IPS-18a (cell line): Measurements from ENCODE around the gene GMNC.
A peak's percentile ranks its signal among the peaks of the same experiment; 100 is the strongest.
"Not testable (repeated sequence)": the region's sequence is repeated elsewhere in the genome, so short reads cannot be mapped to it uniquely, and the experiment has no call there.

Experiments
- H3K27ac ChIP-seq: one replicate; pipeline ENCODE4 v1.5.1; 2013; ENCODE audit warnings: low read length
- H3K27me3 ChIP-seq: one replicate; pipeline ENCODE4 v1.6.1; 2013; ENCODE audit warnings: mild to moderate bottlenecking, low read length; ENCODE audit not compliant: control insufficient read depth, insufficient read depth
- H3K36me3 ChIP-seq: one replicate; pipeline ENCODE4 v1.6.1; 2013; ENCODE audit warnings: low read depth, low read length; ENCODE audit not compliant: control insufficient read depth
- H3K4me1 ChIP-seq: one replicate; pipeline ENCODE4 v1.6.1; 2013; ENCODE audit warnings: low read depth, low read length; ENCODE audit not compliant: control insufficient read depth
- H3K4me3 ChIP-seq: one replicate; pipeline ENCODE4 v1.5.1; 2013; ENCODE audit warnings: low read length
- H3K9ac ChIP-seq: one replicate; pipeline ENCODE4 v1.6.1; 2013; ENCODE audit warnings: mild to moderate bottlenecking, low read length, moderate library complexity
- H3K9me3 ChIP-seq: one replicate; pipeline ENCODE4 v1.6.1; 2013; ENCODE audit warnings: low read depth, low read length; ENCODE audit not compliant: control insufficient read depth

Gene GMNC

GRCh38 chr3:190862209-190863118, at the start of gene GMNC:
Gene GMNC (minus strand): TSS chr3:190862694. CDS start chr3:190862615, 79 bp downstream.
- Histone ChIP-seq H3K36me3 (no peaks in the 10 kb centered on the region), H3K9me3 (no peaks in the 10 kb centered on the region), H3K4me1 (peaks cover 7% of the 10 kb centered on the region), H3K4me3 (peak within 1 kb of the TSS; percentile 87), H3K9ac (peak within 1 kb of the TSS; percentile 33), H3K27me3 (peaks cover 50% of the 10 kb centered on the region), H3K27ac (no peak within 1 kb of the TSS)

GRCh38 chr3:190911382-190911781, 48.9 kb upstream of the GMNC start:
- Histone ChIP-seq H3K27ac (no peak overlapping the region), H3K9me3 (no peaks in the 10 kb centered on the region), H3K9ac (no peak overlapping the region), H3K36me3 (no peaks in the 10 kb centered on the region), H3K4me1 (peaks cover 6% of the 10 kb centered on the region), H3K27me3 (no peaks in the 10 kb centered on the region), H3K4me3 (no peak overlapping the region)

DNA sequence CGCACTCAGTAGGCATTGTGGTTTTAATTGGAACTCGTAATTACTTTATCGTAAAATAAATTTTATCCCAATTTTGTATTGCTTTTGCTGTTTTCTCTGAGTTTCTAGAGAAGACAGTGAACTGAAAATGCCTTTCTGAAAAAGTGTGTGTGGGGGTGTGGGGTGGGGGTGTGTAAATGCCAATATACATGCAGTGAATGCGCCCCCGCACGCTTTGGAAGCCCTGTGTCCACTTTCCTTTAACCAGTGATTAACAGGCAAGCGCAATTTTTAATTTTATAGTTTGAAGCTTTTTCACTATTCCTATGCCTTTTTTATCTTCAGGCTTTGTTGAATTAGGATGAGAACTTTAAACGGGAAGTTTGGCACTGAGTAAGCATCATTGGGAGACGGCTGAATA, 47.4 kb upstream of the GMNC start:
- Histone ChIP-seq H3K9me3 (no peaks in the 10 kb centered on the region), H3K27me3 (no peaks in the 10 kb centered on the region), H3K36me3 (no peaks in the 10 kb centered on the region), H3K4me1 (peaks cover 6% of the 10 kb centered on the region), H3K27ac (no peak overlapping the region), H3K9ac (no peak overlapping the region), H3K4me3 (no peak overlapping the region)

DNA sequence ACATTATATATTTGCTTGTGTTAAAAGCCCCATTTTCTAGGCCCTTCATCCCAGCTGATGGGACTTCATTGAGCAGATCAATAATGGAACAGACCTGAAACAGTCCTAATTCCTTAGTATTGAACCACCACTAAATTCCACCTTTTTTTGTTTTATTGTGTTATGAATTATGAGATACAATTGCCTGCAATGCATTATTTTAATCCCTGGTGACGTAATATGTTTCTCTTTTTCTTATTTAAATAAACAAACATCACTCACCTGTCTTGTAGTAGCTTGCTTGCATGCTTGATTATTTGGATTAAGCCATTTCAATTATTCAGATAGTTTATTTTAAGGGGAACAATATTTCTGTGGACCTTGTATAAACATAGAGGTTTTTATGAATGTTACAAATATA, 40.7 kb upstream of the GMNC start:
- H3K36me3 ChIP-seq = no peaks in the 10 kb centered on the region
- H3K9me3 ChIP-seq = peaks cover 6% of the 10 kb centered on the region
- no peaks in the 10 kb centered on the region for H3K4me1 ChIP-seq
- no peak overlapping the region for H3K9ac ChIP-seq
- H3K27ac ChIP-seq = no peak overlapping the region
- H3K4me3 ChIP-seq = no peak overlapping the region
- no peaks in the 10 kb centered on the region for H3K27me3 ChIP-seq

DNA sequence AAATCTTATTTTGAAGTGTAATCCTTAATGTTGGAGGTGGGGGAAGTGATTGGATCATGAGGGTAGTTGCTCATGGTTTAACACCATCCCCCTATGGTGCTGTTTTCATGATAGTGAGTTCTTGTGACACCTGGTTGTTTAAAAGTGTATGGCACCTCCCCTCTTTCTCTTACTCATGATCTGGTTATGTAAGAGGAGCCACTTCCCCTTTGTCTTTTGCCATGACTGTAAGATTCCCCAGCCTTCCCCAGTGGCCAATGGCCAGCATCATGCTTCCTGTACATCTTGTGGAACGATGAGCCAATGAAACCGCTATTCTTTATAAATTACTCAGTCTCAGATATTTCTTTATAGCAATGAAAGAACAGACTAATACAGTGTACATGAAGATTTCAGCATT, 39.8 kb upstream of the GMNC start:
- Histone ChIP-seq H3K4me3 (no peak overlapping the region), H3K36me3 (no peaks in the 10 kb centered on the region), H3K27ac (no peak overlapping the region), H3K9me3 (peaks cover 6% of the 10 kb centered on the region), H3K4me1 (no peaks in the 10 kb centered on the region), H3K9ac (no peak overlapping the region), H3K27me3 (no peaks in the 10 kb centered on the region)

DNA sequence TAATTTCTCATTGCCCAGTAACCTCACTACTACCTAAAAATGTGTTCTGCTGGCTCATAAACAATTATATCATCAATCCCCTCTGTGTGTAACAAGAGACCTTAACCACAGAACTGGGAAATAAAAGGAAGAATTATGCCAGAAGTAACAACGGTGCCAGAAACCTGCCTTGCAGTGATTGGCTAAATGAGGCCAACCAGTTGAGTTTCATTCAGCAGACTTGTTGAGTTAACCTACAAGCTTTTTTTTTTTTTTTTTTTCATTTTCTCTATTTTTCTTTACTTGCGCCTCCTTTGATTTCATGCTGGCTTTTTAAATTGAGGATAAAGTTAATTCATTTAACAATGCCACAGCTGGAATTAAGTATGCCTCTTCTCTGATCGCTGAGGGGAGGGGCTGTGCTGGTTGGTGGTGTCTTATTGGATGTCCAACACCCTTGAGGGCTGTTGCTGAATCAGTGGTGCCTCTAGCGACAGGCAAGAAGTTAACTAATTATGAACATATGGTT, 30.0 kb upstream of the GMNC start:
- no peaks in the 10 kb centered on the region for H3K9me3 ChIP-seq
- no peak overlapping the region for H3K4me3 ChIP-seq
- H3K36me3 ChIP-seq = no peaks in the 10 kb centered on the region
- H3K27ac ChIP-seq = no peak overlapping the region
- no peaks in the 10 kb centered on the region for H3K27me3 ChIP-seq
- H3K9ac ChIP-seq = no peak overlapping the region
- no peaks in the 10 kb centered on the region for H3K4me1 ChIP-seq

GRCh38 chr3:190886945-190887344, 24.5 kb upstream of the GMNC start:
- no peaks in the 10 kb centered on the region for H3K36me3 ChIP-seq
- no peak overlapping the region for H3K4me3 ChIP-seq
- no peak overlapping the region for H3K27ac ChIP-seq
- H3K9ac ChIP-seq = no peak overlapping the region
- no peaks in the 10 kb centered on the region for H3K4me1 ChIP-seq
- H3K27me3 ChIP-seq = no peaks in the 10 kb centered on the region
- no peaks in the 10 kb centered on the region for H3K9me3 ChIP-seq

GRCh38 chr3:190883973-190884832, 21.7 kb upstream of the GMNC start:
- no peaks in the 10 kb centered on the region for H3K9me3 ChIP-seq
- no peak overlapping the region for H3K4me3 ChIP-seq
- no peak overlapping the region for H3K9ac ChIP-seq
- H3K4me1 ChIP-seq = no peaks in the 10 kb centered on the region
- H3K36me3 ChIP-seq = no peaks in the 10 kb centered on the region
- H3K27me3 ChIP-seq = no peaks in the 10 kb centered on the region
- H3K27ac ChIP-seq = no peak overlapping the region

GRCh38 chr3:190883141-190883540, 20.6 kb upstream of the GMNC start:
- H3K4me3 ChIP-seq = no peak overlapping the region
- H3K9ac ChIP-seq = no peak overlapping the region
- H3K9me3 ChIP-seq = no peaks in the 10 kb centered on the region
- no peaks in the 10 kb centered on the region for H3K36me3 ChIP-seq
- no peak overlapping the region for H3K27ac ChIP-seq
- H3K27me3 ChIP-seq = no peaks in the 10 kb centered on the region
- H3K4me1 ChIP-seq = no peaks in the 10 kb centered on the region

- Histone ChIP-seq H3K9ac (no peak overlapping the region), H3K4me3 (no peak overlapping the region), H3K4me1 (no peaks in the 10 kb centered on the region), H3K36me3 (no peaks in the 10 kb centered on the region), H3K27ac (no peak overlapping the region), H3K27me3 (no peaks in the 10 kb centered on the region), H3K9me3 (no peaks in the 10 kb centered on the region)
Measured at GRCh38 chr3:190877925-190878324, 15.4 kb upstream of the GMNC start.

DNA sequence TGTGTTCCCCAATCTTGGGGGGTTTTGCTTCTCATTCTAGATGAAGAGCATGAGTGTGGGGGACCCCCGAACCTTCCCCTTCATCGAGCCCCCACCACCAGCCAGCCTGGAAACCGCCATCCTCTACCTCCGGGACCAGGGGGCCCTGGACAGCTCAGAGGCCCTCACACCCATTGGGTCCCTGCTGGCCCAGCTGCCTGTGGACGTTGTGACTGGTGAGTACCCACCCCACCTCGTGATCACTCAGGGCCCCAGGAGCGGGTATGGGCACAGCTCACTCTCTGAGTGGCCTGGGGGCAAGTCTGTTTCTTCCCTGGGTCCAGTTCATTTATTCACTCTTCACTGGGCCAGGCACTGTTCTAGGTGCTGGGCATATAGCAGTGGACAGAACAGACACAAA, 13.9 kb upstream of the GMNC start:
- H3K4me1 ChIP-seq, H3K27me3 ChIP-seq, H3K4me3 ChIP-seq, H3K9ac ChIP-seq, H3K36me3 ChIP-seq, H3K27ac ChIP-seq, H3K9me3 ChIP-seq: not testable (repeated sequence)
